CD4-positive, CD25-positive, alpha-beta regulatory T cell (primary cell): ENCODE results near the gene VAV1. TPM values are rescaled to one million over a fixed set of nuclear protein-coding genes. Genes with fewer than 3 reads are reported as not detected.

Experiments used
- ATAC-seq, 2 donors: fragments of 150-1000 bp; cut with Tn5 transposase; one replicate each; pipeline ENCODE4 v1.10.0; 2021; ENCODE audit warnings: low read depth in 2 of 2, moderate number of reproducible peaks in 2 of 2, moderate library complexity in 1 of 2
- DNase-seq, 3 donors: peaks; one replicate each; pipeline versions ENCODE4 v3.0.0 to v3.0.0-alpha.2; 2012 to 2022; ENCODE audit warnings: mixed read lengths in 1 of 3
- H3K27ac ChIP-seq: one replicate; pipeline ENCODE4 v1.7.0; 2013; ENCODE audit warnings: mild to moderate bottlenecking, low read length; ENCODE audit not compliant: insufficient read depth, poor library complexity, severe bottlenecking
- H3K27me3 ChIP-seq: one replicate; pipeline ENCODE4 v1.7.0; 2013; ENCODE audit warnings: low read length; ENCODE audit not compliant: control insufficient read depth, insufficient read depth
- H3K36me3 ChIP-seq: one replicate; pipeline ENCODE4 v1.7.0; 2013; ENCODE audit warnings: mild to moderate bottlenecking, low read length, moderate library complexity; ENCODE audit not compliant: control insufficient read depth, insufficient read depth
- H3K4me1 ChIP-seq: 2 replicates; pipeline ENCODE4 v1.7.0; 2013; ENCODE audit warnings: mild to moderate bottlenecking, low read length; ENCODE audit not compliant: insufficient read depth, control insufficient read depth, poor library complexity, severe bottlenecking
- H3K4me3 ChIP-seq: one replicate; pipeline ENCODE4 v1.7.0; 2013; ENCODE audit warnings: low read depth, mild to moderate bottlenecking, low read length, moderate library complexity
- H3K9me3 ChIP-seq, 2 experiments: 1 replicate in 1 of 2; 2 replicates in 1 of 2; pipeline ENCODE4 v1.7.0; 2013; ENCODE audit warnings: low read length in 2 of 2, mild to moderate bottlenecking in 1 of 2, moderate library complexity in 1 of 2; ENCODE audit not compliant: control insufficient read depth in 2 of 2
- H3K27ac Mint-ChIP-seq, 3 donors: one replicate each; pipeline ENCODE4 v1.8.0; 2020 to 2022; ENCODE audit warnings: mild to moderate bottlenecking in 3 of 3, mixed read lengths in 3 of 3, moderate library complexity in 2 of 3
- H3K27me3 Mint-ChIP-seq: one replicate; pipeline ENCODE4 v1.8.0; 2022; ENCODE audit warnings: mild to moderate bottlenecking, mixed read lengths
- H3K36me3 Mint-ChIP-seq: one replicate; pipeline ENCODE4 v1.8.0; 2020; ENCODE audit warnings: mixed read lengths
- H3K4me1 Mint-ChIP-seq, 4 donors: one replicate each; pipeline ENCODE4 v1.8.0; 2020 to 2022; ENCODE audit warnings: mixed read lengths in 4 of 4, mild to moderate bottlenecking in 1 of 4
- H3K4me3 Mint-ChIP-seq, 4 donors: one replicate each; pipeline ENCODE4 v1.8.0; 2020 to 2022; ENCODE audit warnings: mild to moderate bottlenecking in 4 of 4, mixed read lengths in 4 of 4, moderate library complexity in 3 of 4
- H3K9me3 Mint-ChIP-seq, 7 donors: one replicate each; pipeline ENCODE4 v1.8.0; 2020 to 2022; ENCODE audit warnings: mixed read lengths in 7 of 7, mild to moderate bottlenecking in 3 of 7, moderate library complexity in 2 of 7
- polyA plus RNA-seq, 4 donors: library from polyadenylated mRNA; unstranded; fragments of 300-500 nt; fragmentation: Illumina TruSeq; gene quantifications; one replicate each; pipeline ENCODE4 v1.2.3, GENCODE V29; 2021
- total RNA-seq: library from RNA; stranded (reverse); gene quantifications from one replicate; pipeline ENCODE4 v1.2.3, GENCODE V29; 2022

Gene VAV1
- total and polyA plus RNA-seq, 5 donors from 2014 or later = 14.8 to 117 (median 22.7) TPM

GRCh38 chr19:6886277-6886897 lies 113.9 kb downstream of the VAV1 start:
- Histone ChIP-seq H3K36me3 (no peaks in the 10 kb centered on the region), H3K27me3 (no peaks in the 10 kb centered on the region), H3K27ac (no peak overlapping the region), H3K4me1 (peaks cover 11% of the 10 kb centered on the region), H3K9me3 (peaks cover 0 to 7% of the 10 kb centered on the region in 2 experiments), H3K4me3 (no peak overlapping the region)
- ATAC-seq (no peak), DNase-seq (no peak)
- Mint-ChIP-seq H3K27ac (no peak overlapping the region), H3K36me3 (peaks cover 4% of the 10 kb centered on the region), H3K27me3 (no peaks in the 10 kb centered on the region), H3K4me1 (peaks cover 6 to 45% (median 18%) of the 10 kb centered on the region in 4 donors), H3K9me3 (peaks cover 0 to 13% (median 4%) of the 10 kb centered on the region in 7 donors), H3K4me3 (no peak overlapping the region)

- DNase-seq (peak in 1 of 3 donors; percentile 20), ATAC-seq (no peak)
- peaks cover 0 to 7% of the 10 kb centered on the region in 2 experiments for H3K9me3 ChIP-seq
- peak within 1 kb of the TSS in 2 of 3 donors; percentile 60 to 62 for H3K27ac Mint-ChIP-seq
- no peaks in the 10 kb centered on the region for H3K27me3 Mint-ChIP-seq
- H3K4me1 ChIP-seq = peaks cover 19% of the 10 kb centered on the region
- peaks cover 4% of the 10 kb centered on the region for H3K36me3 Mint-ChIP-seq
- H3K9me3 Mint-ChIP-seq = peaks cover 0 to 13% (median 4%) of the 10 kb centered on the region in 7 donors
- no peaks in the 10 kb centered on the region for H3K36me3 ChIP-seq
- no peak within 1 kb of the TSS for H3K27ac ChIP-seq
- peak within 1 kb of the TSS in 2 of 4 donors; percentile 35 to 84 for H3K4me3 Mint-ChIP-seq
- H3K4me1 Mint-ChIP-seq = peaks cover 6 to 55% (median 24%) of the 10 kb centered on the region in 4 donors
- no peaks in the 10 kb centered on the region for H3K27me3 ChIP-seq
- H3K4me3 ChIP-seq = no peak within 1 kb of the TSS
These were observed 114.8 kb downstream of the VAV1 start, which contains the start of gene ADGRE1 for GRCh38 chr19:6887316-6887715. Gene ADGRE1 (plus strand): TSS chr19:6887579. CDS start chr19:6887609, 30 bp downstream.

- Histone ChIP-seq H3K9me3 (peaks cover 0 to 7% of the 10 kb centered on the region in 2 experiments), H3K4me3 (no peak overlapping the region), H3K4me1 (peaks cover 19% of the 10 kb centered on the region), H3K27me3 (peaks cover 2% of the 10 kb centered on the region), H3K36me3 (no peaks in the 10 kb centered on the region), H3K27ac (no peak overlapping the region)
- Mint-ChIP-seq H3K4me1 (peaks cover 6 to 70% (median 28%) of the 10 kb centered on the region in 4 donors), H3K36me3 (peaks cover 4% of the 10 kb centered on the region), H3K27ac (peak overlapping the region in 1 of 3 donors; percentile 13), H3K4me3 (peak overlapping the region in 3 of 4 donors; percentile 3 to 84 (median 12)), H3K27me3 (no peaks in the 10 kb centered on the region), H3K9me3 (peaks cover 0 to 13% (median 4%) of the 10 kb centered on the region in 7 donors)
- no peak for ATAC-seq
- DNase-seq = no peak
These were observed 116.5 kb downstream of the VAV1 start for GRCh38 chr19:6888967-6889366.

- DNase-seq (peak in 2 of 3 donors; percentile 37 to 74), ATAC-seq (peak; percentile 62)
- Mint-ChIP-seq H3K9me3 (peaks cover 0 to 22% (median 5%) of the 10 kb centered on the region in 7 donors), H3K36me3 (peaks cover 14% of the 10 kb centered on the region), H3K27me3 (no peaks in the 10 kb centered on the region), H3K4me1 (peaks cover 6 to 78% (median 30%) of the 10 kb centered on the region in 4 donors), H3K27ac (peak overlapping the region; percentile 79 to 87 (median 83)), H3K4me3 (peak overlapping the region; percentile 6 to 74 (median 44))
- peak overlapping the region; percentile 46 for H3K4me3 ChIP-seq
- peaks cover 4 to 8% of the 10 kb centered on the region in 2 experiments for H3K9me3 ChIP-seq
- H3K36me3 ChIP-seq = no peaks in the 10 kb centered on the region
- peaks cover 19% of the 10 kb centered on the region for H3K4me1 ChIP-seq
- peak overlapping the region; percentile 16 for H3K27ac ChIP-seq
- H3K27me3 ChIP-seq = peaks cover 7% of the 10 kb centered on the region
These were observed 117.9 kb downstream of the VAV1 start for GRCh38 chr19:6890401-6890913.

- ATAC-seq (no peak), DNase-seq (peak in 2 of 3 donors; percentile 31 to 58)
- Histone ChIP-seq H3K27ac (peak overlapping the region; percentile 16), H3K9me3 (peaks cover 4 to 10% of the 10 kb centered on the region in 2 experiments), H3K36me3 (no peaks in the 10 kb centered on the region), H3K4me1 (peaks cover 19% of the 10 kb centered on the region), H3K4me3 (peak overlapping the region; percentile 46), H3K27me3 (peaks cover 8% of the 10 kb centered on the region)
- Mint-ChIP-seq H3K27ac (peak overlapping the region; percentile 79 to 87 (median 83)), H3K27me3 (no peaks in the 10 kb centered on the region), H3K4me1 (peaks cover 6 to 81% (median 30%) of the 10 kb centered on the region in 4 donors), H3K36me3 (peaks cover 14% of the 10 kb centered on the region), H3K4me3 (peak overlapping the region in 3 of 4 donors; percentile 6 to 74 (median 71)), H3K9me3 (peaks cover 0 to 22% (median 5%) of the 10 kb centered on the region in 7 donors)
These were observed 118.4 kb downstream of the VAV1 start for GRCh38 chr19:6890938-6891337.

- Histone ChIP-seq H3K9me3 (peaks cover 4 to 10% of the 10 kb centered on the region in 2 experiments), H3K4me3 (peak overlapping the region; percentile 41)
- H3K27me3 Mint-ChIP-seq = no peaks in the 10 kb centered on the region
These were observed 119.4 kb downstream of the VAV1 start for GRCh38 chr19:6891761-6892385.

GRCh38 chr19:6894313-6894712 lies 121.8 kb downstream of the VAV1 start:
- H3K9me3 ChIP-seq = peaks cover 3 to 4% of the 10 kb centered on the region in 2 experiments
- Mint-ChIP-seq H3K27ac (peak overlapping the region in 2 of 3 donors; percentile 15 to 88), H3K9me3 (peaks cover 0 to 20% (median 6%) of the 10 kb centered on the region in 7 donors), H3K4me3 (no peak overlapping the region), H3K27me3 (no peaks in the 10 kb centered on the region), H3K36me3 (peaks cover 16% of the 10 kb centered on the region), H3K4me1 (peaks cover 0 to 68% (median 27%) of the 10 kb centered on the region in 4 donors)
- H3K36me3 ChIP-seq = no peaks in the 10 kb centered on the region
- DNase-seq = no peak
- no peak overlapping the region for H3K27ac ChIP-seq
- ATAC-seq = no peak
- H3K27me3 ChIP-seq = peaks cover 8% of the 10 kb centered on the region
- peaks cover 19% of the 10 kb centered on the region for H3K4me1 ChIP-seq
- H3K4me3 ChIP-seq = no peak overlapping the region

More at GRCh38 chr19:6891761-6892385, 119.4 kb downstream of the VAV1 start:
- peaks cover 19% of the 10 kb centered on the region for H3K4me1 ChIP-seq
- Mint-ChIP-seq H3K4me3 (peak overlapping the region in 3 of 4 donors; percentile 17 to 79 (median 71)), H3K36me3 (peaks cover 14% of the 10 kb centered on the region), H3K27ac (peak overlapping the region; percentile 78 to 90 (median 88)), H3K4me1 (peaks cover 6 to 83% (median 32%) of the 10 kb centered on the region in 4 donors), H3K9me3 (peaks cover 0 to 24% (median 5%) of the 10 kb centered on the region in 7 donors)
- DNase-seq (peak in 2 of 3 donors; percentile 7 to 29), ATAC-seq (peak; percentile 37 to 39)
- H3K27ac ChIP-seq = peak overlapping the region; percentile 17
- H3K27me3 ChIP-seq = peaks cover 8% of the 10 kb centered on the region
- no peaks in the 10 kb centered on the region for H3K36me3 ChIP-seq
